Stimulated activated CD4-positive, alpha-beta T cell treated with anti-CD3 and anti-CD28 coated beads, Interleukin-12 subunit alpha, Interleukin-12 subunit beta, amount 100 ng/mL, for 48 hours (primary cell): ENCODE data around the gene FPGS.

ENCODE experiments used
- DNase-seq, 3 donors: peaks; one replicate each; pipeline ENCODE4 v3.0.0-alpha.2; 2020; ENCODE audit warnings: low read depth in 2 of 3, low spot score in 1 of 3

The FPGS gene

DNA sequence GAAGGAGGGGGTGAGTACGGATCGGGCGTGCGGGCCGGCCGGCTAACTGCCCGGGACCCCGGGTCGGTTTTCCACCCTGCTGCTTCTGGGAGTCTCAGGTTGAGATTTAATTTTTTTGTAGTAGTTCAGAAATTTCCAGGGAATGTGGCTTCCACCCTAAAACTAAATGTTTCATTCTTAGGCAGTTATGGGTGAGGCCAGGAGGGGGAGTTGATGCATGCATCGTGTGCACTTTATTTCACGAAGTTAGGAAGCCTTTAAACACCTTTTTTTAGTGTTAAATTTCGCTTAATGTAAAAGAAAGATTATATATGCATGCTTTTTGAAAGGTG lies 15.9 kb upstream of the FPGS start:
- no peak for DNase-seq

DNA sequence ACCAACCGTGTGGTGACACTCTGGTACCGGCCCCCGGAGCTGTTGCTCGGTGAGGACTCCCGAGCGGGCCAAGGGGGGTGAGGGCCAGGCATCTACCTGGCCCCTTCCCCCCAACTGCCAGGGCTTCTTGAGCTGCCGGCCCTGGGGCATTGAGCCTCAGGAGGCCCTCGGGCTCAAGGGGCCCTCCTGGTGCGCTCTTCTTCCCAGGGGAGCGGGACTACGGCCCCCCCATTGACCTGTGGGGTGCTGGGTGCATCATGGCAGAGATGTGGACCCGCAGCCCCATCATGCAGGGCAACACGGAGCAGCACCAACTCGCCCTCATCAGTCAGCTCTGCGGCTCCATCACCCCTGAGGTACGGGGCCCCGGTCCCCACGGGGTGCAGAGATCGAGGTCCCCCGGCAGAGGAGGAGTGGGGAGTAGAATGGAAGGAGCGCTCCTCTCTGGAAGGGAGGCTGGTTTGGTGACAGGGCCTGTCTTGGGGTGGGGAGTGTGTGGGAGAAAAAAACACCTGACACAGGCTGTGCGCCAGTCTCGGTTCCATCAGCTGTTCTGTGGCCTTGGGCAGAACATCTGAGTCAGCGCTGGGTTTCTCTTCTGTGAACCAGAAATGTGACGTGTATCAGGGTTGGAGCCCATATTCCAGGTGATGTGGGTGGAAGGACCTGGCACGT lies 14.2 kb upstream of the FPGS start:
- DNase-seq = peak; percentile 62 to 74 (median 71)

DNA sequence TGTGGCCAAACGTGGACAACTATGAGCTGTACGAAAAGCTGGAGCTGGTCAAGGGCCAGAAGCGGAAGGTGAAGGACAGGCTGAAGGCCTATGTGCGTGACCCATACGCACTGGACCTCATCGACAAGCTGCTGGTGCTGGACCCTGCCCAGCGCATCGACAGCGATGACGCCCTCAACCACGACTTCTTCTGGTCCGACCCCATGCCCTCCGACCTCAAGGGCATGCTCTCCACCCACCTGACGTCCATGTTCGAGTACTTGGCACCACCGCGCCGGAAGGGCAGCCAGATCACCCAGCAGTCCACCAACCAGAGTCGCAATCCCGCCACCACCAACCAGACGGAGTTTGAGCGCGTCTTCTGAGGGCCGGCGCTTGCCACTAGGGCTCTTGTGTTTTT lies 13.5 kb upstream of the FPGS start:
- DNase-seq = no peak

DNA sequence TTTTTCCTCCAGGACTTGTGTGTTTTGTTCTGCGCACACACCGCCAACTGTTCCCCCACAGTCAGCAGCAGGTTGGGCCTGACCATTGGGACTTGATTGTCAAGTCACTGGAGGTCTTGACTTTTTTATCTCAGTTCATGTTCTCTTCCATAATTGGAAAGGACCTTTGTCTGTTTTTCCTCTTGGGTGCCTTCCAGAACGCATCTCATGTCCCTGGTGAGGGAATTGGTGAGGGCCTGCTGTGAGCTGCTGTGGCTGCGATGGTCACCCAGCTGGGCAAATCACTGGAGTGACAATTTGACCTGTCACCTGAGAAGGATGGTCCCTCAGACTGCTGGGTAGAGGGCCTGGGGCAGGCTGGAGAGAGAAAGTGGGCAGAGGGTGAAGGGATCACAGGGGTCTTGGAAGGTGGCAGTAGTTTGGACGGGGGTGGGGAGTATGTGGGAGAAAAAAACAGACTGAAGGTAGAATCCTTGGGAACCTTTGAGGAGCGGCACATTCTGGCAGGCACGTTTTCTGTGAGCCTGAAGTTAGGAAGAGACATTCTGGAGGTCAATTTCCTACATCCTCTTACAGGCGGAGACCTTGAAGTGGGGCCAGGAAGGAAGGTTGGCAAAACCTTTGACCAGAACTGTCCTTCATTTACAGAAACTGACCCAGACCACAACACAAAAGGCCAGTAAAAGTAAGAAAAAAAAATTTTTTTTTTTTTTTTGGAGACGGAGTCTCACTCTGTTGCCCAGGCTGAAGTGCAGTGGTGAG lies 12.4 kb upstream of the FPGS start:
- DNase-seq = no peak

DNA sequence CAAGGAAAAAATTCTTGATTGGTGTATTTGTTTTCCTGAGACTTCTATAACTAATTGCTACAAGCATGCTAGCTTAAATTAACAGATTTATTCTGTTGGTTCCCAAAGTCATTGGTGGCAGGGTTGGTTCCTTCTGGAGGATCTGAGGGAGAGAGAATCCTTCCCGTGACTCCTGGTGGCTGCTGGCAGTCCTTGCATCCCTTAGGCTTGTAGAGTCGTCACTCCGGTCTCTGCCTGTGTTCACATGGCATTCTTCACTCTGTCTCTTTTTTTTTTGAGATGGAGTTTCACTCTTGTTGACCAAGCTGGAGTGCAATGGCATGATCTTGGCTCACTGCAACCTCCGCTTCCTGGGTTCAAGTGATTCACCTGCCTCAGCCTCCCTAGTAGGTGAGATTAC lies 11.6 kb upstream of the FPGS start:
- DNase-seq = no peak

DNA sequence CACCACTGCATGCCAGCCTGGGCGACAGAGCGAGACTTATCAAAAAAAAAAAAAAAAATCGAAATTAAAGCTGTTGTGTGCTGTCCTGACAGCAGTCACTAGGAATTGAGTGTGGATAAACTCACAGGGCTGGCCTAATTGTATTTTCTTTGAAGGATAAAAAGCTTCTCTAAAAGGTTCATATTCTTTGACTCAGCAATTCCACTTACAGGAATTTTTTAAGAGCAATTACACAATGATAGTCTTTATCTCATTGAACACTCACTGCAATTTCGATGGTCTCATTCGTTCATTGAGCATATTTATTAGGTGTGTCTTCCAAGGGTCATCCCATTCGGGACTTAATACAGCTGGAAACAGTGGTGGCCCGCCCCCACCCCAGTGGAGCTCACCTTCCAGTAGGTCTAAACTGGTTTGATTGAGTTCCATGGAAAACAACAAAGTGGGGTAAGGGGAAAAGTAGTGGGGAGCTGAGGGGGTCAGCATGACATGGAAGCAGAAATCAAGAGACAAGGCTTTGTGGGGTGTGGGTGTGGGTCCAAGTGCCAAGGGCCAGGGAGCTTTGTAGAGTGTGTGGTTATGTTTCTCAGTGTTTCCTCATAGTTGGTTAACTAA lies 10.2 kb upstream of the FPGS start:
- DNase-seq = no peak

DNA sequence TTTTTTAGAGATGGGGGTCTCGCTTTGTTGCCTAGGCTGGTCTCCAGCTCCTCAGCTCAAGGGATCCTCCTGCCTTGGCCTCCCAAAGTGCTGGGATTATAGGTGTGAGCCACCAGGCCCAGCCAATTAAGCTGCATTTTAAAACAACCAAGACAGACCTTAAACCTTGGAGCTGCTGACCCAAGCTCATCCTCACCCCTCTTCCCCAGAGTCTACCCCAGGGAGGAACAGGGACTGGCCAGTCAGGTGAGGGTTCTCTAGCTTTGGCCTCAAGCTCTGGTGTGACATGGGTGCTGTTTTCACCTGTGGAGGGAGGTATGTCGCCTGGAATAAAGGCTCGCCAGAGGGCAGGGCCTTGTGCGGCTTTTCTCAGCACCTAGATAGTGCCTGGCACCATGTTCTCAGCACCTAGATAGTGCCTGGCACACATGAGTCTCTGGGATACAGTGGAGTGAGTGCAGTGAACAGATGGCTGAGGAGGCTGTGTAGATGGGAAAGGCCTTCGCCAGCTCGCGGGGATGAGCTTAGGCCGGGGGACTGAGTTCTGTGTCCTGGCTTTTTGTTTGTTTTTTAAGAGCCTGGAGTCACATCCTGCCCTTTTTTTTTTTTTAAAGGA lies 9.5 kb upstream of the FPGS start:
- DNase-seq = no peak

DNA sequence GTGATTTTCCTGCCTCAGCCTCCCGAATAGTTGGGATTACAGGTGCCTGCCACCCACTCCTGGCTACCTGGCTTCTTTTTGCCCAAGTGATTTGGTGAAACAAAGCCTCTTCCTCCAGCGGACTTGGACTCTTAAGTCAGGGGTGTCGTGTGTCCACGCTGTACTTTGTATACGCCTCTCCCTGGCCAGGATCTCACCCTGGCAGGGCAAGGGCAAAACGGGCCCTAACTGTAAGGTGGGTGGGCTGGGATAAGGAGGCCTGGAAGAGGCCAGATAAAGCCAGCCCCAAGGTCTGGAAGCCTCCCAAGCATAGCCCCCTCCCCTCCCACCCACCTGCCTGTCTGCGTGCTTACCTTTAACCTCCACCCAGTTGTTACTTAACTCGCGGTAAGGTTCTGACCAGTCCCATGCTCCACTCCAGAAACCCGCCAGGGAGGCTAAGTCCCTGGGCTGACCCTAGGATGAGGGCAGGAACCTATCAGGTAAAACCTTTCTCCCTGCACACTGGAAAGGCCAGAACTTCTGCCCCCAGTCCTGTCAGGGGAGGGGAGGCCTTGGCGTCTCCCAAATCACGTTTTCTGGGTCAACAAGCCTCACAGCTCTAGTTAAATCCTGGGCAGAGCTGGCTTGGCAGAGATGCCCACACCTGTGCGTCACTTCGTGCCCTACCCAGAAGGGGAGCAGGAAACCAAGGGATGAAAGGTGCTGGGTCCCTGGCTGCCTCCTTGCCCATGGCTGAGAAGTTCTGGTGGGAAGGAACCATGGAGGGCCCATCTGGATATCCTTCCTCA lies 8.5 kb upstream of the FPGS start:
- DNase-seq = no peak

DNA sequence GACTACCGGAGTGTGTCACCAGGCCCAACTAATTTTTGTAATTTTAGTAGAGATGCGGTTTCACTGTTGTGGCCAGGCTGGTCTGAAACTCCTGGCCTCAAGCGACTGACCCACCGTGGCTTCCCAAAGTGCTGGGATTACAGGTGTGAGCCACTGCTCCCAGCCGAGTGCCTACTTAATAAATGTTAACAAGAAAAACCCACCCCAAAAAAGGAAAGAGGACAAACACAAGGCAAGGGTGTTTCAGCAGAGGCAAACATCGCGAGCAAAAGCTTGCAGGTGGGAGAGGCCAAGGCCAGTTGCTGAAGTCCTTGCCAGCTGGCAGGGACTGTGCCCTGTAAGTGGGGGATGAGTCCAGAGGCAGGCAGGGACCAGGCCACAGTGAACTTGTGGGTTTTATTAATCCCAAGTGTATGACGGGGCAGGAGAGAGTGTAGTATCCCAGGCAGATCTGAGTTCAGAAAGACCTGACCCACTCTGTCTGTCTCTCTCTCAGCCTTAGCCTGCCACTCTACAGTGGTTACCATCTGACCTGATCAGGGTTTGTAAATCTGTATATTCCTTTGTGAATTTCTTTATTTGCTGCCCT lies 6.4 kb upstream of the FPGS start:
- no peak for DNase-seq

DNA sequence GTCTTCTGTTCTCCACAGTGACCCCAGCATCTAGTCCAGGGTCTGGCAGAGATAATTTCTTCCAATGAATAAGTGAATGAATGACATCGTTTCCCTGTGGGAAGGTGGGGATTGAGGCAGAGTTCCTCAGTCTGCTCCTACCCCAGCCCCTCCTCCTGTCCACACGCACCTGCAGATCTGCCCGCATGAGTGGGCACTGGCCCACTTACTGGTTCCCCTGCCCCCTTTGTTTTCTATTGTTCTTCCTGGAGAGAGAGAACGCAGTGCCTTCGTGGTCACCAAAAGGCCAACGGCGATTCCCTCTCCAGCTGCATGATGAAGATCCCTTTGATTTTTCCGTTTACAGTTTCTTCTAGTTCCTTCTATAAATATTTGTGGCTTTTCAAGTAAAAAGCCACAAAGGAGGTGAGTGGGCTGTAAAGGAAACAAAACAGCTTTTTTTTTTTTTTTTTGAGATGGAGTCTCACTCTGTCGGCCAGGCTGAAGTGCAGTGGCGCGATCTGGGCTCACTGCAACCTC lies 5.8 kb upstream of the FPGS start:
- DNase-seq = no peak

DNA sequence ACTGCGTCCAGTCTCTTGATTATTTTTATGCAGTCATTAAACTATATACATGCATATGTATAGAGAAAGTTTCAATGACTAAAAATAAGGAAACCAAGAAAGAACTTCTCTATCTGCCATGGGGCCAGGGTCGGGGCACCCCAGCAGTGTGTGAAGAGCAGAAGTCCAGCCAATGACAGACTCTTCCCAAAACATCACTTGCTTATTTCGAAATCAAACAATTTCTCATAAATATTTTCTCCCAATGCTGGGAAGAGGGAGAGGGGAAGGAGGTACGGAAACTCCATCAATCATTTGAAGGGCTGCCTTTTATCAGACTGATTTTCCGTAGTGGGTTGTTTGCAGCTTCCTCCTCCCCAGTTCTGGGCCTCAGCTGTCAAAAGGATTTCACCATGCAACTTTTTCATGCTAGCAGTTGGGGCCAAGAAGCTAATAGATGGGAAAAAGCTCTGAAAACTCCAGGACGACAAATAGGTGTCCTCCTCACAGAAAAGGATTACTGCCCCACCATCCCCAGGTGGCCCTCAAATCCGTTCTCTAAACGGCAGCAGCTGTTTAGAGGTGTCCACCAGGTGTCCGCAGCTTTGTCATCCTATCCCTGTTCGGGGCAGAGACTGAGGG lies 617 bp upstream of the FPGS start:
- no peak for DNase-seq

DNA sequence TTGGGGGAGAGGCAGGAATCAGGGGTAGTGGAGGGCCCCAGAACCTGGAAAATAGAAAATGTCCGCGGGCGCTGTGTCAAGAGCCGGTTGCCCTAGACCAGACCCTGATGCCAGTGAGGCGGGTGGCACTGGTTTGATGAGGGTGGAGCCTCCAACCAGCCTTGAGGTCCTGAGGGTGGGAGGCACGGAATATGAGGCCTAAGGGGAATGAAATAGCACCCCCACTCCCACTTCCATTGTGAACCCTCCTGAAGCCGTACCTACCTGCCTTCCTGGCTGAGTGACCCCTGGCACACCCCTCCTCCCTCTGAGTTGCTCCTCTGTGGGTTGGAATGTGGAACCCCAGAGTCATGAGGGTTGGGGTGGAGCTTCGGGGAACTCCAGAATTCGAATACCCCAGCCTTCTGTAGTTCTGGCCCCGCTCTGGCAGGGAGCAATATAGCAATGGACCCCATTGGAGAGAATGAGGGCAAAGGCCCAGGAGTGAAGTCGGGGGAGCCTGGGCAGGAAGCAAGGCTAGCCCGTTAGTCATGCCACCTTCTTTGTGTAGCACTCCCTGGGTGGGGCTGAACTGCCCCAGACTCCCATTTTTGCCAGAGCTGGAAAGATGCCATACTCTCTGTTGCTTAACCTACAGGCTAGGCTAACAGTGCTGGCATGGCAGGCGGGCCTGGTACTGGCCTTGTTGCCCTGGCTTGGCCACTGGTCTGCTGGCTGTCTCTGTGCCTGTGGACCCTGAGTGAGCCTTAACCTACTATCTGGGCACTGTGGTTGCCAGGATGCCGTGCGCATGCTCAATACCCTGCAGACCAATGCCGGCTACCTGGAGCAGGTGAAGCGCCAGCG lies 1.0 kb downstream of the FPGS start:
- DNase-seq = no peak

DNA sequence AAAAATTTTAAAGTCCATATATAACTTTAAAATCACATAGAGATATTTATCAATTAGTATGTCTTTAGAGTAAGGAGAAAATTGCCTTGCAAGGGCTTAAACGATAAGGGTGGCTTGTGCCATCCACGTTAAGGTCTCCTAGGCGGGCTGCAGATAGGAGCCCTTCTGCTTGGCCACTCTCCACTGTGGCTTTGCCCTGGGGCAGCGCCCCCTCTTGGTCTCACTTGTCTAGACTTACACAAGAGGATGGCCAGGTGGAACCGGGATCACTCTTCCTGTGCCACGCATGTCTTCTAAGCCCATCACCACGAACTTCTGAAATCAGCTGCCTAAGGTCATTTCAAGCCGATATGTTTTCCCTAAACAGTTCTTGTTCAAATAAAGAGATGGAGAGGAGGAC lies 2.9 kb downstream of the FPGS start:
- DNase-seq = no peak

DNA sequence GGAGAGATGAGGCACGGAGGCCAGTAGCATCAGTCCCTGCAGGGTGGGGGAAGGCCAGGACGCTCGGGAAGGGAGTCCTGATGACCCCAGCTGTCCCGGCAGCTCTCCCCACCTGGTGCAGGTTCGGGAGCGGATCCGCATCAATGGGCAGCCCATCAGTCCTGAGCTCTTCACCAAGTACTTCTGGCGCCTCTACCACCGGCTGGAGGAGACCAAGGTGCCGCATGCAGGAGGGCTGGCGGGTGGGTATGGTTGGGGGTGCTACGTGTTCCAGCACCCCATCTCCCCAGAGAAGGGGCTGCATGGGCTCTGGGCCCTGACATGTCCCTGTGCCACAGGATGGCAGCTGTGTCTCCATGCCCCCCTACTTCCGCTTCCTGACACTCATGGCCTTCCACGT lies 4.2 kb downstream of the FPGS start:
- no peak for DNase-seq

DNA sequence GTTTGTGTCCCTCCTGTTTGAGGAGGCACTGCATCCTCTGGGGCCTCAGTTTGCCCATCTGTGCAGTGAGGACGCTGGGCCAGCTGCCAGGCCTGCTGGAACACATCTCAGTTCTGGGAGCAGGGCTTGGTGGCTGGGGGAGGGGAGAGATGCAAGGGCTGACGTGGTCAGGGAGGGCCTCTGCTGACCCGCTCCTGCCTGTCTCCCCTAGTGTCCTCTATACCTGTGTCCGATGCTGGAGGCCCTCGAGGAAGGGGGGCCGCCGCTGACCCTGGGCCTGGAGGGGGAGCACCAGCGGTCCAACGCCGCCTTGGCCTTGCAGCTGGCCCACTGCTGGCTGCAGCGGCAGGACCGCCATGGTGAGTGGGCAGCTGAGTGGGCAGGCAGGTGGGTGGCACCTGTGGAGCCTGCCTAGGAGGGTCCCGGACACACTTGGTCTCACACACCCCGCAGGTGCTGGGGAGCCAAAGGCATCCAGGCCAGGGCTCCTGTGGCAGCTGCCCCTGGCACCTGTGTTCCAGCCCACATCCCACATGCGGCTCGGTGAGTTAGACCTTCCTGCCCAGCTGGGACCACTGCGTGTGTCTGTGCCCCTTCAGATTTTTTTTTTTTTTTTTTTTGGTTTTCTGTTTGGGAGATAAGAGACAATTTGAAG lies 5.8 kb downstream of the FPGS start:
- no peak for DNase-seq

DNA sequence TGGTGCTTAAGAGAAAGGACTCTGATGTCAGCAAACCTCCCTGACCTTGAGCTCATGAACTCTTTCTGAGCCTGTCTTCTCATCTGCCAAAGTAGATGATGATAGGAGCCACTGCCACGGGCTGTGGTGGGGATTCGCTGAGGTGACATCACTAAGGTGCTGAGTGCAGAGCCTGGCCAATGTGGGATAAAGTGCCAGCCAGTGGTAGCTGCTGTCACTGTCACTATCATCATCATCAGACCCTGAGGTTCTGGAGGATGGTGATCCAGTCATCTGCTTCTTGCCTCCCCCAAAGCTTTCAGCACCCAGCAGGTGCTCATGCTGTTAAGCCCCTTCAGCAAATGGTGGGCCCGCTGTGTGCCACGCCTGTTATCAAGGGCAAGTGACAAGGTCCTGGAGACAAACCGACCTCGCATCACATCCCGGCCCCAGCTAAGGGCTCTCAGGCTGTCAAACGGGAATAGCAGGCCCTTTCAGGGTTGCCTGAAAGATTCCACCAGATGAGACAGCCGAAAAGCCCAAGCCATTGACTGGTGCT lies 6.4 kb downstream of the FPGS start:
- no peak for DNase-seq

DNA sequence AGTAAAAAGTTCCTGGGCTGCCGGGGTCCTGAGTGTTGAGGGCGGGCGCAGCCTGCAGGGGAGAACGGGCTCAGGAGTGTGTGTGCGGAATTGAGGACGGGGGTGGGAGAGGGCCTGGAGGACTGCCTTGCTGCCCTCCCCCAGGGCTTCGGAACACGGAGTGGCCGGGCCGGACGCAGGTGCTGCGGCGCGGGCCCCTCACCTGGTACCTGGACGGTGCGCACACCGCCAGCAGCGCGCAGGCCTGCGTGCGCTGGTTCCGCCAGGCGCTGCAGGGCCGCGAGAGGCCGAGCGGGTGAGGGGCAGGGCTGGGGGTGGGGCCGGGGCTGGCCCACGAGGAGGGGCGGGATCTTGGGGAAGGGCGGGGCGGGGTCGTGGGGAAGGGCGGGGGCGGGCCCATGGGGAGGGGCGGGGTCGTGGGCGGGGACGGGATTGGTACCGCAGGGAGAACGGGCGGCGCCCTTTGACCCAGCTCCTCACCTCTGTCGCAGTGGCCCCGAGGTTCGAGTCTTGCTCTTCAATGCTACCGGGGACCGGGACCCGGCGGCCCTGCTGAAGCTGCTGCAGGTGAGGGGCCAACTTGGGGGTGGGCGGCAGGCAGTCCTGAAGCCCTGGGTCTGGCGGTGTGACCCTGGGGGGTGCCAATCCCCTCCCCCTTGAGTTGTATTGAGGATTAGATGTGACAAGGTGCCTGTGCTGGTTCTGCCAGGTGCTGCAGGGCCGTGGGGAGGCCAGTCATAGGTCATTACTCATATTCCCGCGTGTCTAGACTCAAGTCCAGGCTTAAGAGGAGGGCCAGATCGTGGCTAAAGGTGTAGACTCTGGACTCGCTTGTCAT lies 7.1 kb downstream of the FPGS start:
- no peak for DNase-seq
